ENCODE measurements around the gene CAPS. TPM values are rescaled to one million over a fixed set of nuclear protein-coding genes. Genes with fewer than 3 reads are reported as not detected.

Gene CAPS
- total and polyA plus RNA-seq, 9 donors, result 1.7 to 313 (median 22.3) TPM

DNA sequence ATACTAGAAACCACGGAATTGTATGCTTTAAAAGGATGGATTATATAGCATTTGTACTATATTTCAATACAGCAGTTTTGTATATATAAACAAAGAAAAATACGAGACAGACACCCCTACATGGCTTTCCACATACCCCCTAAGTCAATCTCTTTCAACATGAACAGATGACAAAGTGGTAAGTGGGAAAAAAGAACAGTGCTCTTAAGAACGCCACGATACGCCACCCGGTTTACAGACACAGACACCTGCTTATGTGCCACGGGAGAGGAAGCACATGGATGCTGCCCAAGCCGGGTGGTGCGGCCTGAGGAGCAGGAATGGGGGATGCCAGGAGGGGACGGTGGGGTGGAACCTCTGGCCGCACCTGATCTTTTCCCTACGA is 8.1 kb downstream of the CAPS start:
- H3K4me3 ChIP-seq, result no peak overlapping the region
- no peaks in the 10 kb centered on the region for H3K27me3 ChIP-seq
- H3K27ac ChIP-seq, result peak overlapping the region in 1 of 2 donors; percentile 5
- no peaks in the 10 kb centered on the region for H3K4me1 ChIP-seq (ENCODE audit: insufficient read depth)
- DNase-seq, result no peak
- H3K9me3 ChIP-seq, result no peaks in the 10 kb centered on the region
- 85 to 90% (median 89%) methylated on average over 12 of the region's 12 CpGs for WGBS, 3 donors
- intact Hi-C loops (cut with DNase I), result no loop called here
- H3K36me3 ChIP-seq, result no peaks in the 10 kb centered on the region
- TF ChIP-seq, protein P1, sequence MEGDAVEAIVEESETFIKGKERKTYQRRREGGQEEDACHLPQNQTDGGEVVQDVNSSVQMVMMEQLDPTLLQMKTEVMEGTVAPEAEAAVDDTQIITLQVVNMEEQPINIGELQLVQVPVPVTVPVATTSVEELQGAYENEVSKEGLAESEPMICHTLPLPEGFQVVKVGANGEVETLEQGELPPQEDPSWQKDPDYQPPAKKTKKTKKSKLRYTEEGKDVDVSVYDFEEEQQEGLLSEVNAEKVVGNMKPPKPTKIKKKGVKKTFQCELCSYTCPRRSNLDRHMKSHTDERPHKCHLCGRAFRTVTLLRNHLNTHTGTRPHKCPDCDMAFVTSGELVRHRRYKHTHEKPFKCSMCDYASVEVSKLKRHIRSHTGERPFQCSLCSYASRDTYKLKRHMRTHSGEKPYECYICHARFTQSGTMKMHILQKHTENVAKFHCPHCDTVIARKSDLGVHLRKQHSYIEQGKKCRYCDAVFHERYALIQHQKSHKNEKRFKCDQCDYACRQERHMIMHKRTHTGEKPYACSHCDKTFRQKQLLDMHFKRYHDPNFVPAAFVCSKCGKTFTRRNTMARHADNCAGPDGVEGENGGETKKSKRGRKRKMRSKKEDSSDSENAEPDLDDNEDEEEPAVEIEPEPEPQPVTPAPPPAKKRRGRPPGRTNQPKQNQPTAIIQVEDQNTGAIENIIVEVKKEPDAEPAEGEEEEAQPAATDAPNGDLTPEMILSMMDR (IDR thresholded peaks at IDR 0.05), result no peak
- no peak for TF ChIP-seq EP300 (IDR thresholded peaks at IDR 0.05)
- no peak for TF ChIP-seq POLR2A (IDR thresholded peaks at IDR 0.05)

- Histone ChIP-seq H3K4me3 (no peak overlapping the region), H3K36me3 (no peaks in the 10 kb centered on the region), H3K27me3 (no peaks in the 10 kb centered on the region), H3K27ac (no peak overlapping the region), H3K4me1 (ENCODE audit: insufficient read depth) (no peaks in the 10 kb centered on the region), H3K9me3 (no peaks in the 10 kb centered on the region)
- 83 to 90% (median 87%) methylated on average over 16 of the region's 16 CpGs for WGBS, 3 donors
- intact Hi-C loops (cut with DNase I), result no loop called here
- TF ChIP-seq POLR2A (IDR thresholded peaks at IDR 0.05) (no peak), EP300 (IDR thresholded peaks at IDR 0.05) (no peak)
- TF ChIP-seq, protein P1 (IDR thresholded peaks at IDR 0.05), result no peak
- DNase-seq, result no peak
These were observed 9.3 kb downstream of the CAPS start for GRCh38 chr19:5923356-5923755.

- no peak for DNase-seq
- no peak overlapping the region for H3K4me3 ChIP-seq
- WGBS, 3 donors, result 88 to 93% (median 92%) methylated on average over 18 of the region's 18 CpGs
- H3K9me3 ChIP-seq, result no peaks in the 10 kb centered on the region
- no peaks in the 10 kb centered on the region for H3K27me3 ChIP-seq
- no peak for TF ChIP-seq POLR2A (IDR thresholded peaks at IDR 0.05)
- H3K4me1 ChIP-seq (ENCODE audit: insufficient read depth), result no peaks in the 10 kb centered on the region
- H3K27ac ChIP-seq, result no peak overlapping the region
- intact Hi-C loops (cut with DNase I), result no loop called here
- no peaks in the 10 kb centered on the region for H3K36me3 ChIP-seq
These were observed 11.9 kb downstream of the CAPS start for GRCh38 chr19:5925830-5926427.

- no peak overlapping the region for H3K27ac ChIP-seq
- no peaks in the 10 kb centered on the region for H3K27me3 ChIP-seq
- no peak overlapping the region for H3K4me3 ChIP-seq
- DNase-seq, result peak in 3 of 5 donors; percentile 34 to 64 (median 62)
- intact Hi-C loops (cut with DNase I), result no loop called here
- no peaks in the 10 kb centered on the region for H3K36me3 ChIP-seq
- no peaks in the 10 kb centered on the region for H3K9me3 ChIP-seq
- TF ChIP-seq POLR2A (IDR thresholded peaks at IDR 0.05) (no peak), EP300 (IDR thresholded peaks at IDR 0.05) (no peak)
- TF ChIP-seq, protein P1 (IDR thresholded peaks at IDR 0.05), result no peak
- 44 to 65% (median 59%) methylated on average over 14 of the region's 14 CpGs for WGBS, 3 donors
- H3K4me1 ChIP-seq (ENCODE audit: insufficient read depth), result no peaks in the 10 kb centered on the region
These were observed 12.8 kb downstream of the CAPS start for GRCh38 chr19:5926641-5927440.

- H3K4me1 ChIP-seq (ENCODE audit: insufficient read depth), result no peaks in the 10 kb centered on the region
- 91 to 96% (median 95%) methylated on average over 8 of the region's 8 CpGs for WGBS, 3 donors
- DNase-seq, result no peak
- H3K27ac ChIP-seq, result no peak overlapping the region
- H3K4me3 ChIP-seq, result no peak overlapping the region
- intact Hi-C loops (cut with DNase I), result no loop called here
- no peaks in the 10 kb centered on the region for H3K36me3 ChIP-seq
- H3K27me3 ChIP-seq, result no peaks in the 10 kb centered on the region
- no peaks in the 10 kb centered on the region for H3K9me3 ChIP-seq
- TF ChIP-seq POLR2A (IDR thresholded peaks at IDR 0.05), result no peak
- TF ChIP-seq EP300 (IDR thresholded peaks at IDR 0.05), result no peak
- TF ChIP-seq, protein P1 (IDR thresholded peaks at IDR 0.05), result no peak
These were observed 13.4 kb downstream of the CAPS start for GRCh38 chr19:5927441-5927821.
